GM18873 (cell line): ENCODE data around the gene SEPTIN2.
"Not testable (repeated sequence)": the region's sequence is repeated elsewhere in the genome, so short reads cannot be mapped to it uniquely, and the experiment has no call there.

Experiments
- ATAC-seq: cut with Tn5 transposase; IDR thresholded peaks from one replicate; pipeline ENCODE4 v1.9.1; 2021; ENCODE audit warnings: mild to moderate bottlenecking, moderate library complexity, moderate number of reproducible peaks; ENCODE audit not compliant: unreplicated experiment, low FRiP score

SEPTIN2 gene

DNA sequence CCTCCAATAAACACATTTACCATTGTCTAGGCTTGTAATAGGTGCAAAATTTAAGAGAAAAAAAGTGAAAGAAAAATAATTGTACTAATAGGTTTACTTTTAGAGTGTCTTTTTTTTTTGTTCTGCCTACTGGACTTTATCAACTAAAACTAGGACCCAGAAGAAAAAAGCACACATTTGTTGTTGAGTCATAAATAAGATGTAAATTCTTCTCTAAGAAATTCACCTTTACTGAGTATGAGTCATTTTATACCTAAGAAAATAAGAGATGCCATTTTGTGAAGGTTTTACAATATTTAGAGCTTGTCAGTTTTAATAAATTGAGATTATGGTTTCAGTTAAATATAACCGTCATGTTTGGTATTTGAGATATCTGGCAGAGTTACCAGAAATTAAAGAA lies 59.6 kb downstream of the SEPTIN2 start:
- ATAC-seq = no peak

DNA sequence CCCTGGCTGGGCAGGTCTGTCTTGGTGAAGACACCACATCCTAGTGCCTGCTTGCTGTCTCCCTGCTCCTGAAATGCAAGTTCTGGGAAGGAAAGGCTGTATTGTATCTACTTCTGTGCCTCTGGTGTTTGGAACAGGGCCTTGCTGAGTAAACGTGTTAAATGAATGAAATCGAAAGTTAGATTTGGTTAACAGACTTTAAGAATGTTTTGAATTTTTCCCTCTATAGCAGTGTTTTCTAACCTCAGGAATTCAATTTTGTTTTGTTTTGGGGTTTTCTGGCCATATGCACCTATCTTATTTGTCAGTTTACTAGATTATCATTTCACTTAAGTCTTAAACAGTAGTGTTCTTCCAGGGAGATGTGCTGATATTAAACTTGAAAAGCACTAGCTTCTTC lies 61.1 kb downstream of the SEPTIN2 start:
- no peak for ATAC-seq

DNA sequence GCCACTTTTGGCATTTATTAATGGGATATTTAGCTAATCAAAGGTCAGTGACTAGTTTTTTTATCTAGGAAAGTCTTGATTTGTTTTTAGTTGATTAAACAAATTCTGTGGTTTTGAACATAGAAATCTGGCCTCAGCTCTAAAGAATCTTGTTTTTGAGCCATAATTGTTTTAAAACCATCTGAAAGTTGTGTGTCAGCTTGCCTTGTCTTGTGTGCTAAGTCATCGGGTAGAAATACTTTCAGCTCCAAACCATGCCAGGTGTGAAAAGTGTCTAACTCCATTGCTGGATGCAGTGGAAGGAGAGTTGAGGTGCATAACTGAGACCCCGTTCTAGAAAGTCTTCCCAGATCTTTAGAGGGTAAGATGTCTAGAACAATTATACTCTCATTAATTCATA lies 63.1 kb downstream of the SEPTIN2 start:
- ATAC-seq = no peak

DNA sequence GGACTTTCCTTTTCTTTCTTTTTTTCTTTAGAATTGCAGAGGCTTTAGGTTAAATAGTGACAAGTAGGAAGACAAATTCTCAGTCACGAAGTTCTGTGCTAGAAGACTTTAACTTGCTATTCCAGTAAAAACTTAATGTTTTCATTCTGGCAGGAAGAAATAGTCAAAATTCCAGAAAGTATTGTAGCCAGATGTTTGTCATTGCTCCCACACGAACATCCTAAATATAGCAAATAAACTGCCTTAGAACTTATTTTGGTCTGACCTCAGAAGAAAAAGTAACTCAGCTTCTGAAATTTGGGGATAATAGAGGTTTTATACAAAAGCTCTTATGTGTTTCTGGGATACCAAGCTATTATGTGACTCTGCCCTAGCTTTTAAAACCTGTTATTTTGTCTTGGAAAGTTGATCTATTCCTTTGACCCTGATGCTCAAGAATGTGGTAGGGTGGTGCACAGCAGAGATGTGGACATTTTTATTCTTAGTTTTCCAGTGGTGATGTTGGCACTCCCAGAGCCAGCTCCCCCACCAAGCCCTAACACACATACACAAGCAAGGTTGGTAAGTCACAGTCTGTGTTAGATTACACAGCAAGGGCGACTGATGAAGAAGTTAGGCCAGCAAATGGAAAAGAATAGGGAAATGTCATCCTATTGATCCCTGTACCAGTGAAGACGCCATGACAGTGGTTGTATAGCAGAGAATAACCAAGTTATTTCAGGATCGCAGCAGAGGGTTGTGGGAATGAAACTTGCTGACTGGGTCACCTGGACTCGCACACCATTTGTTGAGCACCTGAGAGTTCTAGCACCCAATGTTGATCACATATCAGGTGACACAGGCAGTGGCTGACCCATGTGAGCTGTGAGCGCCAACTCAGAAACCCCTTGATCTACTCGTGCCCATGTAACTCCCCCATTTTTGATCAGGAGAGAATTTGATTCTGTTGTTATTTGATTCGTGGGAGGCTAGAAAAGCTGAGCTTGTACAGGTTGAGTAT lies 64.1 kb downstream of the SEPTIN2 start:
- ATAC-seq = no peak

DNA sequence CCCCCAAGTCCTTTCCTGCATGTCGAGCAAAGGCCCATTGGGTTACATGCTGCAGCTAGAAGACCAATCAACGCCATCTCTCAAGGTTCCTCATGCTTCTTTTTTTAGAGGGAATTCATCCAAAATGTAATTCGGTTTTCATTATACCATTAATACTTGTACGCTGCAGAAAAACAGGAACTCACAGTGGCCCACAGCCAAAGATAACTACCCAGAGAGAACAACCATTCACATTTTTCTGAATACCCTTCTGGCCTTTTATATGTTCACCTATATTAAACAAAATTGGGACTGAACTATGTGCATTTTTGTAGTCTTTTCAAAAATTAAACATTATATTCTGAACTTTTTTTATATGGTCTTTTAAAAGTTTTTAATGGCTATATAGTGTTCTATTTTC lies 66.1 kb downstream of the SEPTIN2 start:
- no peak for ATAC-seq

DNA sequence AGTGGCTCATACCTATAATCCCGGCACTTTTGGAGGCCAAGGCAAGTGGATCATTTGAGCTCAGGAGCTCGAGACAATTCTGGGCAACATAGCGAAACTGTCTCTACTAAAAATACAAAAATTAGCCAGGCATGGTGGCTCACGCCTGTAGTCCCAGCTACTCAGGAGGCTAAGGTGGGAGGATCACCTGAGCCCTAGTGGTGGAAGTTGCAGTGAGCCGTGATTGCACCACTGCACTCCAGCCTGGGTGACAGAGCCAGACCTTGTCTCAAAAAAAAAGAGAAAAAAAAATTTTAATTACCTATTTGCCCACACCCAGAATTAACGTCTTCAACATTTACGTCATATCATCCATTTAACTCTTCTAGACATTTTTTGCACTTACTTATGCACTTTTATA lies 69.7 kb downstream of the SEPTIN2 start:
- ATAC-seq = not testable (repeated sequence)

DNA sequence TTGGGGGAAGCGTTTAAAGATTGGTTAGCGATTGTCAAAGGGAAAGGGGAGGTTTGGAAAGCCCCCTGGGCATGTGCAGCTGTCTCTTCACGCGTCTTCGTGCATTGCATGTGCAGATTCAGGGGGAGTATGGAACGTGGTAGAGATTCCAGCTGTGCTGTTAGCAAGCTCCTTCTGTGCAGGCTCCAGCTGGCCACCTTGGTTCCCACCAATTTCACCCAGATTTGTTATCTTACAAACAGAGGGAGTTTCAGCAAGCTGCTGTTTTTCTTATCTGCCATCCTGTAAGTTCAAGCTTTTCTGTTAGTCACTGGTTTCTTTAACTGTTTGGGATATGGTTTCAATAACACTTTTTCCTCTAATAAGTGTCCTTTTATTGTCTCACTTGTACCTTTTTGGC lies 70.8 kb downstream of the SEPTIN2 start:
- ATAC-seq = no peak

DNA sequence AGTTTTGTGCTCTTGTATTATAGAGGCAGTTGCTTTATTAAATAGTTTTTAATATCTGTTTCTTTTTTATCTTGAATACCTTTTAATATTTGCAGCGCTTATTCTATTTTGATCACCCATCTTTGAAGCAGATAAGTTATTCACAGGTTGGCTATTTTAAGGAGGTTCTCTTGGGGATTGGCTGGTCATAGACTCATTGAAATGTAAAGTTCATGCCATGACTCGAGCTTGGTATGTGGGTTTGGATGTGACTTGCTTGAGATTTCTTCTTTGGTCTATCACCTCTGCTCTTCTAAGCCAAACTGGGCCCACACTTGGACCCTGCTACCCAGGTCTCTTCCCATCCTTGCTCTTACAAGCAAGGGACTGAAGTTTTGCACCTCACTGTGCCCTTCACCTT lies 74.0 kb downstream of the SEPTIN2 start:
- no peak for ATAC-seq

DNA sequence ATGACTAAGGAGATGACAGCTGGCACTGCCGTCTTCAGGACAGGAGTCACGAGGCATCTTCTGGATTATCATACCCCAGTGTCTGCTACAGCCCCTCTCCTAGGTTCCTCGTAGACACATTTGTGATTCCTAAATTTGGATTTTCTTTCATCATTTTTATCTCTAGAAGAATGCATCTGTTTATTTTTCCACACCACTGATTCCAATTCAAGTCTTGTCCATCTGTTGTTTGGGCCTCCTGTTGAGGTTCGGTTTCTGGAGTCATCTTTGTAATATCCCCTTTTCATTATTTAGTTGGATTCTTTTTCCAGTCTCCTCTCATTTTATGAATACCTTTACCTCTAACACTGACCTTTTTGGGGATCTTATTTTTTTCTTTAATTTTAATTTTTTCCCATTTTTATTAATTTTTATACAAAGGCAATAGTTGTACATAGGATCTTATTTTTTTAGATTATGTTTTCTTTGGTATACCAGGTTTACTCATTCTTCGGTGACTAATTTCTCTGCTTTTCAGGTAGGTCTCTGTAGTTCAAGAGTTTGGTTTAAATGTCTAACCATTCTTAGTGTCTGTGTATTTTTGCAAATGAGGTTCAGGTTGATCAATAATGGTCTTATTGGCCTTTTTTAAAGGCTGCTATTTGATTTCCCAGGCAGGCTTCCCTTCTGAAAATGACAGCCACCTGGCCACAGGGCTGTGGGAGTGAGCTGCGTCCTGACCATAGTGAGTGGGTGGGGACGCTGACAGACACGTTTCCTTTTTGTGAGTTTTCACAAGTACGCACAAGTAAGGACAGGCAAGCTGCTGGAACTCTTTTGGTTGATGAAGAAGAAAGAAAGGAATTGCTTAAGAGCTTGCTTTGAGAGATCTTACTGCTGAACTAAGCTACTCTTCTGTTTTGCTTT lies 74.8 kb downstream of the SEPTIN2 start:
- ATAC-seq = no peak

DNA sequence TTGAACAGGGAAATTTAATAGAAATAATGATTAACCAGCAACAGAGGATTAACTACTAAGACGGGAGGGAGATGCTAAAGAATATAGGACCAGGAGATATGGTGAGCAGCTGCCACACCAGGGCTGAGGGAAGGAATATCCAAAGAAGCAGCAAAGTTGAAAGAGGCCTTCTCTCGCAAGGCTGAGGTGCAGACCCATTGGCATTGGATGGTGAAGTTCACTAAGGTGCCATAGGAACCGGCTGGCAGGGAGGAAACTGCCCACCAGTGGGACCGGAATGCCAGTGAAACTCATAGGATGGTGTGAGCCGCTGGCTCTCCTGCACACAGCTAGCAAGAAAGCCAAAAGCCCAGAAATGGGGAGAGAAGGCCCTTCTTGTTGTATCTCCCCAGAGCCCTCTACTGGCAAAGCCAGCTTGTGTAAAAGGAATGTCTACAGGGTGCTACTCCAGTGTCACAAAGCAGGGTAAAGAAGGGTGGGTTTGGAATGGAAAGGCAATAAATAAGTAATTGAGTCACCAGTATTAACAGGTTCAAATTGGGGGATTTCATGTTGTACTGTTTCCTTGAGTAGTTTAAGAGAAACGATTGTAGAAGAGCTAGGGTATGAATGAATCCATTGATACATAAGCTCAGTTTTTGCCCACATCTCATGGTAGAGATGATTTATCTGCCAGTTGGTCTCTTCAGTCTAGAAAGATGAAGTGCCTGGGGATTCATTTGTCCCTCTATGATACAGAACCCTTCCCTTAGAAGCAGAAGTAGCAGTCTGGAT lies 76.4 kb downstream of the SEPTIN2 start:
- ATAC-seq = no peak

DNA sequence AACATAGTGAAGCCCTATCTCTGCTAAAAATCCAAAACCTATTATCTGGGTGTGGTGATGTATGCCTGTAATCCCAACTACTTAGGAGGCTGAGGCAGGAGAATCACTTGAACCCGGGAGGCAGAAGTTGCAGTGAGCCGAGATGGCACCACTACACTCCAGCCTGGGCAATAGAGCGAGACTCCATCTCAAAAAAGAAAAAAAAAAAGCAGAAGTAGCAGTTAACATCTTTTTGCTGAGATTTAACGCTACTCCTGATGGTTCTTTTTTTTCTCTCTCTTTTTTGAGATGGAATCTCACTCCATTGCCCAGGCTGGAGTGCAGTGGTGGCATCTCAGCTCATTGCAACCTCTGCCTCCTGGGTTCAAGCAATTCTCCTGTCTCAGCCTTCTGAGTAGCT lies 77.0 kb downstream of the SEPTIN2 start:
- ATAC-seq = not testable (repeated sequence)

DNA sequence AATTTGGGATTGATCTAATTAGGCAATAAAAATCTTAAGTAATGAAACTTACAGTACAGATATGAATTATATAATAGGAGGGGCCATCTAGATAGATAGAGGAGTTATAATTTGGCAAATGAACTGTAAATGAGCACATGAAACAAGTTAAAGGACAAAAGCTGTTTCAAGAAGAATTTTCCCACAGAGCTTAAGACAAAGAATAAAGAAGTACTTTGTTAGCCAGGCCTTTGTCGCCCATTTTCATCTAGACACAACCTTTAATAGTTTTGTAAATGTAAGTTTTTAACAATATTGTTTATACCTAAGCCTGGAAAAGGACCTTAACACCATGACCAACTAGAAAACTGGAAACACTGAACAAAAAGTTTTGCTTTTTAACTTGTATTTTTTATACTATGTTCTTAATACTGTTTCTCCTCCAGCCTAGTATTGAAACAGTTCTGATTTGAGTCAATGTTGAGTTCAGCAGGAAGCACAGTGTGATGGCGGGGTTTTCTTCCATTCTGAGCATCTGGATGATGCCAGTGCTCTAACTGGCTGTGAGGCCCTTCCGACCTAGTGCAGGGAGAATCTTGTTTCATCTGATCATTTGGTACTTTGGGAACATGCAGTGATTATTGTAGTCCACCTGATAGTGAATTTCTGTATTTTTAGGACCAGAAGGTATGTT lies 77.9 kb downstream of the SEPTIN2 start:
- no peak for ATAC-seq

DNA sequence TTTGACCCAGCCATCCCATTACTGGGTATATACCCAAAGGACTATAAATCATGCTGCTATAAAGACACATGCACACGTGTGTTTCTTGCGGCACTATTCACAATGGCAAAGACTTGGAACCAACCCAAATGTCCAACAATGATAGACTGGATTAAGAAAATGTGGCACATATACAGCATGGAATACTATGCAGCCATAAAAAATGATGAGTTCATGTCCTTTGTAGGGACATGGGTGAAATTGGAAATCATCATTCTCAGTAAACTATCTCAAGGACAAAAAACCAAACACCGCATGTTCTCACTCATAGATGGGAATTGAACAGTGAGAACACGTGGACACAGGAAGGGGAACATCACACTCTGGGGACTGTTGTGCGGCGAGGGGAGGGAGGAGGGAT lies 81.1 kb downstream of the SEPTIN2 start:
- not testable (repeated sequence) for ATAC-seq

DNA sequence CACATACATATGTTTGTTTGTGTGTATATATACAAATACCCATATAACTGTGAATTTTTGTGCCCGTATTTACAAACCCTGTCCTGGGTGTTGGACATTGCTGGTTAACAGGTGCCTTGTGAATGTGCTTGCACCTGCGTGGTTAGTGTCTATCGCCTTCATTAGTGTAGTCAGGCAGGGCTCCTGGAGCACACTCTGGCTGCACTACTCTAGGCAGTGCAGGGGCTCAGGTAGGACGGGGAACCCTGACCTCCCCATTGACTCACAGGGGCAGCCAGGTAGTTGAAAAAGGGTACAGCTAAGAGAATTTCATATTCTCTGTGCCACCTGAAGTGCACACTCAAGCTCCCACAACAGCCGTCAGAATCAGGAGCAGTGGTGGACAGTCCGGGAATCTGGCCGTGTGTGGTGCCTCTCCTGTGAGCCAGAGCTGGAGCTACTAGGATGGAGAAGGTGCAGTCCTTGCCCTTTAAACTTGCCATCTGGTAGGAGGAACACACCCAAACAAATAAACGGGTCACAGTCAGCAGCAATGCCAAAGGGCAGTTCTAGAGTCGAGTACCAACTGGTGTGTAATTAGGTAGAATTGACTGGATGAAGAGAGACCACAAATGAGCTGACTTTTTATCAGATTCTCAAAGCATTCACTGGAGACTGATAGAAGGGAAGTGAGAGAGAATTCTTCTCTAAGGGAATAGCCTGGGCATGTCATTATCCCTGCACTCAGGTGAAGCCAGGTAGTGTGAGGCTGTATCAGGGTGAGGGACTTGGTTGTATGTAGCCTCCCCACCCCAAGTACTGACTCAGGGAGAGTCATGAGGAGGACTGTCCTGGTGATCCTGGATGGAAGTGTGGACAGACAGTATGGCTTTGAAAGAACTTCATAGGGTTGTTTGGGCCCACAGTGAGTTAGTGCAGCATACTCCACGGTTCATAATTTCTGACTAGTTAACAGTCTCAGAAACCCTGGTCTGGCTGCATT lies 84.5 kb downstream of the SEPTIN2 start:
- no peak for ATAC-seq
